Activated naive CD8-positive, alpha-beta T cell treated with anti-CD3 and anti-CD28 coated beads for 36 hours (primary cell): ENCODE data around the gene SCN4B. TPM values are rescaled to one million over a fixed set of nuclear protein-coding genes. Genes with fewer than 3 reads are reported as not detected.

Experiments
- DNase-seq: peaks from one replicate; pipeline ENCODE4 v3.0.0; 2021
- H3K27ac Mint-ChIP-seq: one replicate; pipeline ENCODE4 v1.8.0; 2022; ENCODE audit warnings: mild to moderate bottlenecking, moderate library complexity, mixed read lengths
- H3K27me3 Mint-ChIP-seq: one replicate; pipeline ENCODE4 v1.8.0; 2022; ENCODE audit warnings: mild to moderate bottlenecking, mixed read lengths
- H3K36me3 Mint-ChIP-seq: one replicate; pipeline ENCODE4 v1.8.0; 2021; ENCODE audit warnings: mild to moderate bottlenecking, mixed read lengths
- H3K4me1 Mint-ChIP-seq: one replicate; pipeline ENCODE4 v1.8.0; 2021; ENCODE audit warnings: mixed read lengths
- H3K4me3 Mint-ChIP-seq: one replicate; pipeline ENCODE4 v1.8.0; 2022; ENCODE audit warnings: mild to moderate bottlenecking, moderate library complexity, mixed read lengths
- H3K9me3 Mint-ChIP-seq: one replicate; pipeline ENCODE4 v1.8.0; 2022; ENCODE audit warnings: mixed read lengths
- total RNA-seq, 2 experiments: library from RNA; stranded (reverse); gene quantifications; one replicate each; pipeline ENCODE4 v1.2.3, GENCODE V29; 2021

SCN4B gene
- total RNA-seq, 2 experiments from 2014 or later, result 0.41 to 0.58 TPM

GRCh38 chr11:118111019-118111743 is 41.4 kb downstream of the SCN4B start:
- peaks cover 6% of the 10 kb centered on the region for H3K4me1 Mint-ChIP-seq
- no peak for DNase-seq
- H3K27ac Mint-ChIP-seq, result no peak overlapping the region
- H3K36me3 Mint-ChIP-seq, result no peaks in the 10 kb centered on the region
- H3K9me3 Mint-ChIP-seq, result no peaks in the 10 kb centered on the region
- no peak overlapping the region for H3K4me3 Mint-ChIP-seq
- peaks cover 10% of the 10 kb centered on the region for H3K27me3 Mint-ChIP-seq

GRCh38 chr11:118109231-118109630 is 43.4 kb downstream of the SCN4B start:
- Mint-ChIP-seq H3K36me3 (no peaks in the 10 kb centered on the region), H3K27ac (no peak overlapping the region), H3K27me3 (peaks cover 10% of the 10 kb centered on the region), H3K4me1 (peaks cover 3% of the 10 kb centered on the region), H3K9me3 (no peaks in the 10 kb centered on the region), H3K4me3 (no peak overlapping the region)
- no peak for DNase-seq

- peaks cover 3% of the 10 kb centered on the region for H3K4me1 Mint-ChIP-seq
- DNase-seq, result no peak
- H3K9me3 Mint-ChIP-seq, result no peaks in the 10 kb centered on the region
- H3K4me3 Mint-ChIP-seq, result no peak overlapping the region
- H3K27me3 Mint-ChIP-seq, result peaks cover 10% of the 10 kb centered on the region
- no peak overlapping the region for H3K27ac Mint-ChIP-seq
- H3K36me3 Mint-ChIP-seq, result no peaks in the 10 kb centered on the region
Measured at GRCh38 chr11:118108513-118108912, 44.1 kb downstream of the SCN4B start.

- no peaks in the 10 kb centered on the region for H3K9me3 Mint-ChIP-seq
- DNase-seq, result no peak
- H3K27me3 Mint-ChIP-seq, result peaks cover 14% of the 10 kb centered on the region
- no peak overlapping the region for H3K4me3 Mint-ChIP-seq
- H3K4me1 Mint-ChIP-seq, result peaks cover under 1% of the 10 kb centered on the region
- no peaks in the 10 kb centered on the region for H3K36me3 Mint-ChIP-seq
- no peak overlapping the region for H3K27ac Mint-ChIP-seq
Measured at GRCh38 chr11:118106789-118107335, 45.8 kb downstream of the SCN4B start.

- Mint-ChIP-seq H3K36me3 (no peaks in the 10 kb centered on the region), H3K27ac (no peak overlapping the region), H3K4me3 (no peak overlapping the region), H3K27me3 (peaks cover 9% of the 10 kb centered on the region), H3K9me3 (no peaks in the 10 kb centered on the region), H3K4me1 (no peaks in the 10 kb centered on the region)
- DNase-seq, result no peak
Measured at GRCh38 chr11:118105657-118106305, 46.8 kb downstream of the SCN4B start.

- Mint-ChIP-seq H3K4me1 (no peaks in the 10 kb centered on the region), H3K36me3 (no peaks in the 10 kb centered on the region), H3K27ac (no peak overlapping the region), H3K4me3 (no peak overlapping the region), H3K9me3 (no peaks in the 10 kb centered on the region), H3K27me3 (peaks cover 4% of the 10 kb centered on the region)
- no peak for DNase-seq
Measured at GRCh38 chr11:118104491-118104890, 48.1 kb downstream of the SCN4B start.

- Mint-ChIP-seq H3K4me1 (no peaks in the 10 kb centered on the region), H3K4me3 (no peak overlapping the region), H3K9me3 (no peaks in the 10 kb centered on the region), H3K36me3 (no peaks in the 10 kb centered on the region), H3K27ac (no peak overlapping the region), H3K27me3 (peaks cover 4% of the 10 kb centered on the region)
- no peak for DNase-seq
Measured at GRCh38 chr11:118102721-118103261, 49.8 kb downstream of the SCN4B start.

GRCh38 chr11:118100691-118101232 is 51.9 kb downstream of the SCN4B start:
- H3K36me3 Mint-ChIP-seq, result no peaks in the 10 kb centered on the region
- H3K4me1 Mint-ChIP-seq, result no peaks in the 10 kb centered on the region
- H3K9me3 Mint-ChIP-seq, result no peaks in the 10 kb centered on the region
- H3K27ac Mint-ChIP-seq, result no peak overlapping the region
- peaks cover 4% of the 10 kb centered on the region for H3K27me3 Mint-ChIP-seq
- H3K4me3 Mint-ChIP-seq, result no peak overlapping the region
- no peak for DNase-seq

- no peak for DNase-seq
- Mint-ChIP-seq H3K36me3 (no peaks in the 10 kb centered on the region), H3K4me1 (no peaks in the 10 kb centered on the region), H3K9me3 (no peaks in the 10 kb centered on the region), H3K27ac (no peak overlapping the region), H3K27me3 (peaks cover 4% of the 10 kb centered on the region), H3K4me3 (no peak overlapping the region)
Measured at GRCh38 chr11:118099838-118100556, 52.6 kb downstream of the SCN4B start.

- no peak overlapping the region for H3K4me3 Mint-ChIP-seq
- H3K36me3 Mint-ChIP-seq, result no peaks in the 10 kb centered on the region
- H3K27ac Mint-ChIP-seq, result no peak overlapping the region
Measured at GRCh38 chr11:118098996-118099837, 53.4 kb downstream of the SCN4B start.

GRCh38 chr11:118095967-118096367 is 56.7 kb downstream of the SCN4B start:
- Mint-ChIP-seq H3K27me3 (no peaks in the 10 kb centered on the region), H3K4me3 (no peak overlapping the region), H3K36me3 (no peaks in the 10 kb centered on the region), H3K9me3 (no peaks in the 10 kb centered on the region), H3K27ac (no peak overlapping the region), H3K4me1 (no peaks in the 10 kb centered on the region)
- DNase-seq, result no peak

More at GRCh38 chr11:118098996-118099837, 53.4 kb downstream of the SCN4B start:
- H3K9me3 Mint-ChIP-seq, result no peaks in the 10 kb centered on the region
- H3K4me1 Mint-ChIP-seq, result no peaks in the 10 kb centered on the region
- H3K27me3 Mint-ChIP-seq, result peaks cover 4% of the 10 kb centered on the region
- no peak for DNase-seq

- Mint-ChIP-seq H3K9me3 (no peaks in the 10 kb centered on the region), H3K4me3 (no peak overlapping the region), H3K27me3 (no peaks in the 10 kb centered on the region), H3K4me1 (no peaks in the 10 kb centered on the region), H3K27ac (no peak overlapping the region), H3K36me3 (no peaks in the 10 kb centered on the region)
- no peak for DNase-seq
Measured at GRCh38 chr11:118095493-118095892, 57.1 kb downstream of the SCN4B start.

GRCh38 chr11:118092907-118093571 is 59.6 kb downstream of the SCN4B start:
- no peak overlapping the region for H3K4me3 Mint-ChIP-seq
- no peak overlapping the region for H3K27ac Mint-ChIP-seq
- peaks cover 3% of the 10 kb centered on the region for H3K36me3 Mint-ChIP-seq
- DNase-seq, result no peak
- H3K4me1 Mint-ChIP-seq, result no peaks in the 10 kb centered on the region
- no peaks in the 10 kb centered on the region for H3K9me3 Mint-ChIP-seq
- H3K27me3 Mint-ChIP-seq, result no peaks in the 10 kb centered on the region

GRCh38 chr11:118091690-118092089 is 60.9 kb downstream of the SCN4B start:
- H3K9me3 Mint-ChIP-seq, result peaks cover 10% of the 10 kb centered on the region
- no peaks in the 10 kb centered on the region for H3K27me3 Mint-ChIP-seq
- no peak overlapping the region for H3K27ac Mint-ChIP-seq
- H3K4me3 Mint-ChIP-seq, result no peak overlapping the region
- H3K36me3 Mint-ChIP-seq, result peaks cover 12% of the 10 kb centered on the region
- no peak for DNase-seq
- H3K4me1 Mint-ChIP-seq, result no peaks in the 10 kb centered on the region
